OCI-LY1 (cell line): Measurements from ENCODE around the gene HUNK.

Source experiments
- CTCF ChIP-seq: fragments of 200-600 bp; sonication (generic), shearing (Covaris generic); IDR thresholded peaks from 2 replicates; pipeline ENCODE4 v1.5.1; 2017; ENCODE audit warnings: mild to moderate bottlenecking, antibody characterized with exemption, low read length, moderate library complexity, mixed read lengths
- EZH2 ChIP-seq: fragments of 200-600 bp; sonication (generic), shearing (Covaris generic); IDR thresholded peaks from 2 replicates; pipeline ENCODE4 v1.8.0; 2017; ENCODE audit warnings: borderline replicate concordance, mixed run types, mild to moderate bottlenecking, antibody characterized with exemption, low read length, moderate library complexity, mixed read lengths

- TF ChIP-seq CTCF: no peak
- TF ChIP-seq EZH2: no peak
These were observed 47.5 kb downstream of the HUNK start for GRCh38 chr21:31920275-31920674.
